ENCODE data around the gene GOT1. TPM values are rescaled to one million over a fixed set of nuclear protein-coding genes. Genes with fewer than 3 reads are reported as not detected.

GOT1 gene
- total and polyA plus RNA-seq, 2 of the 8 experiments (the other 6 are each of a cell fraction or from before 2014, with no cell fraction given) = 16.7 to 47.0 TPM

GRCh38 chr10:99427566-99428190 is 2.7 kb downstream of the GOT1 start (continued):
- no peak for TF ChIP-seq CTCF (IDR thresholded peaks at IDR 0.05; ENCODE audit: control extremely low read depth in 1 of 3, insufficient read depth in 1 of 3, low read depth in 1 of 3, low read length in 3 of 3)
- no peak for TF ChIP-seq EZH2 (IDR thresholded peaks at IDR 0.05; ENCODE audit: low read depth, low read length, severe bottlenecking)
- no peak for TF ChIP-seq FOSL1 (IDR thresholded peaks at IDR 0.05; ENCODE audit: insufficient read depth, low read depth, low read length)
- no peak for TF ChIP-seq GABPA (IDR thresholded peaks at IDR 0.05; ENCODE audit: borderline replicate concordance, insufficient read depth, low read length)

All from H1 (cell line).